Measurements from ENCODE around the gene FHOD1. TPM values are rescaled to one million over a fixed set of nuclear protein-coding genes. Genes with fewer than 3 reads are reported as not detected.
A peak's percentile ranks its signal among the peaks of the same experiment; 100 is the strongest.

The FHOD1 gene
- total and polyA plus RNA-seq, 2 of the 13 experiments (the other 11 are each of a cell fraction or from before 2014, with no cell fraction given): 20.0 to 20.8 TPM

DNA sequence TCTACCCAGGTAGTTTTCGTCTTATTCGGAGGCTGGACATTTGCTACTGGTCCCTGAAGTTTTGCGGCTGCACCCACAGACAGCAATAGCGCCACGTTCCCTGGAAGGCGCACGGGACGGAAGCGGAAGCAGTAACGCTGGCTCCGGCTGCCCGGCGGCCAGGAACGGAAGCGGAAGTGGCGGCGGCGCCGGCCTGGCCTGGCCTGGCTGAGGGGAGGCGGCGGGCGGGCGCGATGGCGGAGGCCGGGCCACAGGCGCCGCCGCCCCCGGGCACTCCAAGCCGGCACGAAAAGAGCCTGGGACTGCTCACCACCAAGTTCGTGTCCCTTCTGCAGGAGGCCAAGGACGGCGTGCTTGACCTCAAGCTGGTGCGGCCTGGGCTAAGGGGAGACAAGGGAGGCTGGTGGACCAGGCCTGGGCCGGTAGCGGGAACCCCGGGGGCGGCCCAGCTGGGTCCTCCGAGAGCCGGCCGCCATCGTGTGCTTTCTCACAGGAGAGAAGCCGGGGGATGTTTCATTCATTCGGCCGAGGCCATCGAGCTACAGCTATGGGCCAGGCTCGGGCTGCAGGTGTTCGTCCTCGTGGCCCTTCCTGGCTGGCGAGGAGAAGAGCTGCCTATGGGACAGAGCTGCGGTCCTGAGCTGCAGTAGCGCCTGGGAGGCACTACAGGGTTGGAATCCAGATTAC lies 55.1 kb downstream of the FHOD1 start, which contains the start of gene E2F4 (continued):
- TF ChIP-seq NFKBIZ (CRISPR knock-in tag; IDR thresholded peaks at IDR 0.05) (peak; percentile 42), ZNF138 (CRISPR knock-in tag; IDR thresholded peaks at IDR 0.05; ENCODE audit: low read depth) (peak; percentile 41; the same call in 1 of the 2 replicates), CCDC6 (CRISPR knock-in tag; IDR thresholded peaks at IDR 0.05) (peak; percentile 89), SETDB1 (CRISPR knock-in tag; IDR thresholded peaks at IDR 0.05; ENCODE audit: borderline replicate concordance) (no peak), ZNF253 (CRISPR knock-in tag; IDR thresholded peaks at IDR 0.05; ENCODE audit: borderline replicate concordance) (peak; percentile 25; the same call in 1 of the 2 replicates), KLF16 (CRISPR knock-in tag; IDR thresholded peaks at IDR 0.05) (peak in 1 of 2 experiments; percentile 49; a peak in 1 of 4 replicates), ZNF432 (CRISPR knock-in tag; IDR thresholded peaks at IDR 0.05; ENCODE audit: borderline replicate concordance) (no peak), ZNF547 (CRISPR knock-in tag; IDR thresholded peaks at IDR 0.05) (peak; percentile 84), AGO1 (IDR thresholded peaks at IDR 0.05; ENCODE audit: low read depth, low read length, poor library complexity, severe bottlenecking) (peak; percentile 50), ZNF263 (CRISPR knock-in tag; IDR thresholded peaks at IDR 0.05) (peak; percentile 61), JUN (CRISPR knock-in tag; IDR thresholded peaks at IDR 0.05) (no peak), HDAC2 (CRISPR knock-in tag; IDR thresholded peaks at IDR 0.05) (peak; percentile 63), MIER3 (CRISPR knock-in tag; IDR thresholded peaks at IDR 0.05; ENCODE audit: borderline replicate concordance) (peak; percentile 76), HOXA7 (CRISPR knock-in tag; IDR thresholded peaks at IDR 0.05) (no peak), ELF3 (CRISPR knock-in tag; IDR thresholded peaks at IDR 0.05) (peak; percentile 96), POLR2A (IDR thresholded peaks at IDR 0.05; ENCODE audit: insufficient read depth in 1 of 2, low read depth in 2 of 2, low read length in 2 of 2) (peak in 1 of 2 experiments; percentile 64; a peak in 1 of 4 replicates), HMG20A (CRISPR knock-in tag; IDR thresholded peaks at IDR 0.05; ENCODE audit: borderline replicate concordance) (peak; percentile 43; the same call in 1 of the 2 replicates), GATAD1 (CRISPR knock-in tag; IDR thresholded peaks at IDR 0.05) (peak; percentile 94), HNRNPH1 (optimal IDR thresholded peaks at IDR 0.05; ENCODE audit: low read depth, low read length) (peak; percentile 57), NR1H2 (CRISPR knock-in tag; IDR thresholded peaks at IDR 0.05; ENCODE audit: borderline replicate concordance, low read depth) (no peak), NFKB2 (CRISPR knock-in tag; IDR thresholded peaks at IDR 0.05; ENCODE audit: borderline replicate concordance) (peak; percentile 77; the same call in 1 of the 2 replicates), LCORL (IDR thresholded peaks at IDR 0.05) (no peak), LCORL (CRISPR knock-in tag; IDR thresholded peaks at IDR 0.05) (0 out of 2 replicates have a peak, but pooled peaks have one; percentile 64), SMYD3 (CRISPR knock-in tag; IDR thresholded peaks at IDR 0.05) (0 out of 2 replicates have a peak, but pooled peaks have one; percentile 67)
- TF ChIP-seq, protein P1, sequence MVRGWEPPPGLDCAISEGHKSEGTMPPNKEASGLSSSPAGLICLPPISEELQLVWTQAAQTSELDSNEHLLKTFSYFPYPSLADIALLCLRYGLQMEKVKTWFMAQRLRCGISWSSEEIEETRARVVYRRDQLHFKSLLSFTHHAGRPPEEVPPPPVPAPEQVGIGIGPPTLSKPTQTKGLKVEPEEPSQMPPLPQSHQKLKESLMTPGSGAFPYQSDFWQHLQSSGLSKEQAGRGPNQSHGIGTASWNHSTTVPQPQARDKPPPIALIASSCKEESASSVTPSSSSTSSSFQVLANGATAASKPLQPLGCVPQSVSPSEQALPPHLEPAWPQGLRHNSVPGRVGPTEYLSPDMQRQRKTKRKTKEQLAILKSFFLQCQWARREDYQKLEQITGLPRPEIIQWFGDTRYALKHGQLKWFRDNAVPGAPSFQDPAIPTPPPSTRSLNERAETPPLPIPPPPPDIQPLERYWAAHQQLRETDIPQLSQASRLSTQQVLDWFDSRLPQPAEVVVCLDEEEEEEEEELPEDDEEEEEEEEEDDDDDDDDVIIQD (CRISPR knock-in tag; IDR thresholded peaks at IDR 0.05; ENCODE audit: low read depth): peak; percentile 63; the same call in 1 of the 2 replicates
- TF ChIP-seq, protein P2, sequence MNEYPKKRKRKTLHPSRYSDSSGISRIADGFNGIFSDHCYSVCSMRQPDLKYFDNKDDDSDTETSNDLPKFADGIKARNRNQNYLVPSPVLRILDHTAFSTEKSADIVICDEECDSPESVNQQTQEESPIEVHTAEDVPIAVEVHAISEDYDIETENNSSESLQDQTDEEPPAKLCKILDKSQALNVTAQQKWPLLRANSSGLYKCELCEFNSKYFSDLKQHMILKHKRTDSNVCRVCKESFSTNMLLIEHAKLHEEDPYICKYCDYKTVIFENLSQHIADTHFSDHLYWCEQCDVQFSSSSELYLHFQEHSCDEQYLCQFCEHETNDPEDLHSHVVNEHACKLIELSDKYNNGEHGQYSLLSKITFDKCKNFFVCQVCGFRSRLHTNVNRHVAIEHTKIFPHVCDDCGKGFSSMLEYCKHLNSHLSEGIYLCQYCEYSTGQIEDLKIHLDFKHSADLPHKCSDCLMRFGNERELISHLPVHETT (CRISPR knock-in tag; conservative IDR thresholded peaks at IDR 0.05): peak; percentile 22; the same call in 1 of the 2 replicates
- TF ChIP-seq, protein P3, sequence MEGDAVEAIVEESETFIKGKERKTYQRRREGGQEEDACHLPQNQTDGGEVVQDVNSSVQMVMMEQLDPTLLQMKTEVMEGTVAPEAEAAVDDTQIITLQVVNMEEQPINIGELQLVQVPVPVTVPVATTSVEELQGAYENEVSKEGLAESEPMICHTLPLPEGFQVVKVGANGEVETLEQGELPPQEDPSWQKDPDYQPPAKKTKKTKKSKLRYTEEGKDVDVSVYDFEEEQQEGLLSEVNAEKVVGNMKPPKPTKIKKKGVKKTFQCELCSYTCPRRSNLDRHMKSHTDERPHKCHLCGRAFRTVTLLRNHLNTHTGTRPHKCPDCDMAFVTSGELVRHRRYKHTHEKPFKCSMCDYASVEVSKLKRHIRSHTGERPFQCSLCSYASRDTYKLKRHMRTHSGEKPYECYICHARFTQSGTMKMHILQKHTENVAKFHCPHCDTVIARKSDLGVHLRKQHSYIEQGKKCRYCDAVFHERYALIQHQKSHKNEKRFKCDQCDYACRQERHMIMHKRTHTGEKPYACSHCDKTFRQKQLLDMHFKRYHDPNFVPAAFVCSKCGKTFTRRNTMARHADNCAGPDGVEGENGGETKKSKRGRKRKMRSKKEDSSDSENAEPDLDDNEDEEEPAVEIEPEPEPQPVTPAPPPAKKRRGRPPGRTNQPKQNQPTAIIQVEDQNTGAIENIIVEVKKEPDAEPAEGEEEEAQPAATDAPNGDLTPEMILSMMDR (CRISPR knock-in tag; IDR thresholded peaks at IDR 0.05): peak; percentile 41
